Measurements from ENCODE around the gene ZDHHC7.

DNA sequence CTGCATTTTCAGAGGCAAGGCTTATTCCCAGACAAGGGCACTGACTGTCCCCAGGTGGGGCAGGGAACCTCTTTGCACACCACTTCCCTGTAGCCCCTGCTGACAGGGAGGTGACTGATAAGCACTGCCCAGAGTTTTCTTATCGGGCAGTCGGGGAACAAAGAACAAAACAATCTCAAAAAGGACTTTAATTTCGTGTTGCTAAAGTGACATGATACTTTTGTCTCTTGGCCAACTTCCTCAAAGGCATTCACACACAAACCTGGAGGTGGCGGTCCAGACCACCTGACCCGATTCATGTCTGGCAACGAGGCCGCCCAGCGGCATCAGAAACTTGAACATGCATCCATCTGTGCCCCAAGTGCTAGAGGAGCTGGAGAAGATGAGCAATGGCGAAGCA is 28.9 kb downstream of the ZDHHC7 start:
- TF ChIP-seq CTCF (conservative IDR thresholded peaks at IDR 0.05; ENCODE audit: low read length) (0 out of 2 replicates have a peak, but pooled peaks have one; percentile 15), EZH2phosphoT487 (IDR thresholded peaks at IDR 0.05; ENCODE audit: borderline replicate concordance, low read depth, low read length) (no peak)
